GM18511 (cell line): ENCODE data around the gene HEPACAM2.

Experiments used
- ATAC-seq: cut with Tn5 transposase; IDR thresholded peaks from one replicate; pipeline ENCODE4 v1.9.1; 2021; ENCODE audit warnings: mild to moderate bottlenecking, moderate library complexity; ENCODE audit not compliant: unreplicated experiment

Gene HEPACAM2

DNA sequence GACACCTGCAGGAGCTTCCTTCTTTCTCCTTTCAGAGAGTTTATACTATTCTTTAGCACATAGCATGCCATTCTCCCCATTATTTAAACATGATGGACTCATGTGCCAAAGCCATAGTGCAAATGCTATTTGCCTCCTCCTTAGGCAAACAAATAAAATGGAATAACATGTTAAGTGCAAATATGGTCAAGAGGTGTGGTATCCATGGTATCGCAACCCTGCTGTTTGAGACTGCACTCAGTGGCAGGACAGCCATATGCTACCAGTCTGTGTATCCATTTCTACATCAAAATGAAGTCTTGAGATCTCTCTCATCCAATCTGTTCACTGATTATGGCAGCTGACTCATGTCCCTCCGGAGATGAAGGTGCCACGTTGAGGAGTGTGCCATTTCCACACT is 22.8 kb downstream of the HEPACAM2 start:
- ATAC-seq: no peak

GRCh38 chr7:93202594-93203250 is 23.5 kb downstream of the HEPACAM2 start:
- ATAC-seq: no peak

DNA sequence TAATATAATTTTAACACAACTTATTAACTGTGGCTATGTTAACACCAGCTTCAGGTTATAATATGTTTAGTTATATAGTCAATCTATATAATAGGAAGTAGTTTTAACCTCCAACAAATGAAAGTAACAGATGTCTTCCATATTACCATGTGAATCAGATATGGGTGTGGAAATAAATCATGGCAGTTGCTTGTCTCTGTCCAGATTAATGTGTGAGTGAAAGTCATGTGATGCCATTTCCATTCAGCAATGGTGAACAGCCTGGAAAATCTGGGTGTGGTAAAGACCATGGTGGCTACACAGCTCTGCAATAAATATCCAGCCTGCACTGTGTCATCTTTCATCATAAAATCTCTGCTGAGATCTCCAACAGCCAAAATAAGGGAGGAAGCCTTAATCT is 27.8 kb downstream of the HEPACAM2 start:
- ATAC-seq: no peak

- ATAC-seq: no peak
These were observed 29.9 kb downstream of the HEPACAM2 start for GRCh38 chr7:93196336-93196735.

GRCh38 chr7:93194386-93194785 is 31.9 kb downstream of the HEPACAM2 start:
- no peak for ATAC-seq

- ATAC-seq: no peak
These were observed 37.2 kb downstream of the HEPACAM2 start for GRCh38 chr7:93188870-93189634.

DNA sequence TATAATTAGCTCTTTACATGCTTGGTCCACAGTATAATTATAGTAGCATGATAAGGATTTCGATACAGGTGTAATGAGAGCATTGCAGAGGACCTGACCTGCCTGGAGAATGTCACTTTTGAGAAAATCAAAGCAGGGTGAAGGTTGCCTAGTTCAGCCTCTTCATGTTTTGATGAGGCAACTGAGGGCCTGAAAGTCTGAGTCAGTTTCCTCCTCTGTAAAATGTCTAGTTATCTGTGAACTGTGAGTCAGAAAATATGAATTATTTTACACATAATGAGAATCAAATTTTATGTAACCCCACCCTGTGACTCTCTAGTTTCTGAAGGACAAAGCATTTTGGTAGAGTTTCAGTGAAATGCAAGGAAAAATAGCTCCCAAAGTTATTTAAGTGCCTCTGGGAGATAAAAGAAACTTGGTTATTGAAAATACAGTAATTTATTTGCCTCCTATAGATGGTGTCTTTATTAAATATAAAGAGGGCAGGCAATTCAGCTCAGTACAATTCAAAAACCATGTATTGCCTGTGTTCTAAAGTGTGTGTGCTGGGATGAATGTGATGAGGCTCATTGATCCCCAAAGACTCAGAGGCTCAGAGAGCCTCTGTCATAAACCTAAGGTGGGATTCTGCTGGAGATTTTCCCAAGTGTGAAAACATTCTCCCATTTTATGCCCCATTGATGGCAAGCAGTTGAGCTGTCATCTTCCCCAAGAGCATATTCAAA is 40.8 kb downstream of the HEPACAM2 start:
- no peak for ATAC-seq

- no peak for ATAC-seq
These were observed 47.1 kb downstream of the HEPACAM2 start for GRCh38 chr7:93179173-93179572.

DNA sequence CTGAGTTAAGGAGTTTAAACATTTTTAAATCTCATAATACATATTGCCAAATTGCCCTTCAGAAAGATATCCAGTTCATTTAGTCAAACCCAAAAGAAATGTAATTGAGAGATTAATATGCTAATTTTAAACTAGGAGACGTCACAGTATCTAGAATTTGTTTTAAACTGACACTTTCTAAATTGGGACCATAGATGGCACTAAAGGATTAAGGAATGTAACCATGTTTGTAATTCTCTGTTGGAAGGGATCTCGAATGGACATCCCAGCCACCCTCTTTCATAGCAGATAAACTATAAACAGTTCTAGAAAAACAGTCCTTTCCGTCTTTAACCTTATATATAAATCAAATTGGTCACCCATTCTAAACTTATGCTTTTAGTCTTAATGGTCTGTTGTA is 48.1 kb downstream of the HEPACAM2 start:
- no peak for ATAC-seq

GRCh38 chr7:93176992-93177580 is 49.2 kb downstream of the HEPACAM2 start:
- ATAC-seq: no peak

- ATAC-seq: no peak
These were observed 51.0 kb downstream of the HEPACAM2 start for GRCh38 chr7:93175219-93175618.

GRCh38 chr7:93172683-93173082 is 53.6 kb downstream of the HEPACAM2 start:
- ATAC-seq: no peak

GRCh38 chr7:93171606-93172226 is 54.6 kb downstream of the HEPACAM2 start:
- ATAC-seq: no peak

DNA sequence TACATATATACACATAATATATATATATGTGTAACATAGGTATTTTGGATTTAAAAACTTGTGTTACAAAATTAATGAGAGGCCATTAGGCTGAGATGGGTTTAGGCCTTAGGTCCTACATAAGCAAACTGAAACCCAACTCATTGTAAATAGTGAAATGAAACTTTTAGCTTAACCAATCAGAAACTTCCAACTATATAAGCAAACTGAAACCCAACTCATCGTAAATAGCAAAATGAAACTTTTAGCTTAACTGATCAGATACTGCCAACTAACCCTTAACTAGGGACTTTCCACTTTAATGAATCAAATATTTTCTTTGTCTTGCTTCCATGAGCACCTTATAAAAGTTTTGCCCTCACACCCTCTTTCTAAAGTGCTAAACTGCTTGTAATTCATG is 60.8 kb downstream of the HEPACAM2 start:
- ATAC-seq: peak; percentile 100

DNA sequence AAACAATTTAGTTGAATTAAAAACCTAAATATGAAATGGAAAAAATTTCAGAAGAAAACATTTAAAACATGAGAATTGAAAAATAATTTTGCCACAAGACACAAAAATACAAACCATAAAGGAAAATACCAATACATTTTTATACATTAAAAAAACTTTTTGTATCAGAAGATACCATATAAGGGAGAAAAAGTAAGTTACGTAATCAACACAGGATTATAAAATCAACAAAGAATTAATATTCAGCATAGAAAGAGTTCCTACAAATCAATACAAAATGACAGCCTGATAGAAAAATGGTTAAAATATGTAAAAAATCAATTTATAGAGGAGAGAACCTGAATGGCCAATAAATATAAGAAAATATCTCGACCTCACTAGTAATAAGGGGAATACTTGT is 61.5 kb downstream of the HEPACAM2 start:
- no peak for ATAC-seq

- no peak for ATAC-seq
These were observed 65.0 kb downstream of the HEPACAM2 start for GRCh38 chr7:93161181-93161762.

DNA sequence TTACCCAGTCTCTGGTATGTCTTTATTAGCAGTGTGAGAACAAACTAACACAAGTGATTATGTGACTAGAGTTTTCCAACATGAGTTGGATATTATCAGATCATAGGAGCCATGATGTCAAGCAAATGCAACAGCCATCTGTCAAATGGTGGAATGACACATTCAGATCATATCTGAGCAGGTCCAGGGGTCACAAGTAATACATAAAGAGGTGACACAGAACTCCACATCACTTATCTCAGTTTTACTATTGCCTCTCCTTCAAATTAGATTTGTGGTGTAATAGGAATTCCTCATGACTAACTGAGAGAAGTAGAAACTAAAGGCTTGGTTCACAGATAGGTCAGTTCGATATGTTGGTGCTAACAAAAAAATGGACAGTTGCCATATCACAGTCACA is 65.9 kb downstream of the HEPACAM2 start:
- ATAC-seq: no peak

- no peak for ATAC-seq
These were observed 66.8 kb downstream of the HEPACAM2 start for GRCh38 chr7:93159490-93159889.

GRCh38 chr7:93156884-93157283 is 69.4 kb downstream of the HEPACAM2 start:
- ATAC-seq: no peak

DNA sequence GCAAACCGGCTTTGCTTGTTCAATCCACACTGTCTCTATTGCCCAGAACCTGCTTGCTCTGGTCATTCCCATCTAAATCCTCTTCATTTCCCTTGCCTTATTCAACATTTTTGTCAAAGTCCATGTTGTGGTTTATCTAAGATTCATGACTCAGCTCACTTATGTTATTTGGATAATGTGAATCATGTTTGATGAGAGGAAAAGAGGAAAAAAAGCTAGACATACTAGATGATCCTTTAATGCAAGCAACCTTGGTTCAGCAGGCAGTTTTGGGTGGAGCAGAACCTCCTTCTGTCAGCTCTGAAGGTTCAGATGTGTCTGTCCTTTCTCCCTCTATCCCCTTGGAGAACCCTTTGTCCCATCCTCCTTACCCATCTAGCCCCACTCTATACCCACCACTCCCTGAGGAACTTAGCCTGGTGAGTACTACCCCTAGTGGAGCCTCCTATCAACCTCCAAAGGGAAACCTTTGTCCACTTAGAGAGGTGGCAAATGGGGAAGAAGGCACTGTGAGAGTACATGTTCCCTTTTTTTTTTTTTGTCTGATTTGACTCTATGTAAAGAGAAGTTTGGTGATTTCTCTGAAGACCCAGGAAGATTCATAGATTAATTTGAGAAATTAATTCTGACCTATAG is 76.0 kb downstream of the HEPACAM2 start:
- ATAC-seq: no peak
